GM23338 (cell line): ENCODE results near the gene NCF2. TPM values are rescaled to one million over a fixed set of nuclear protein-coding genes. Genes with fewer than 3 reads are reported as not detected.
A peak's percentile ranks its signal among the peaks of the same experiment; 100 is the strongest.

Experiments used
- ATAC-seq: fragments of 200-7000 bp; cut with Tn5 transposase; 3 replicates; pipeline ENCODE4 v1.9.1; 2020
- DNase-seq: peaks from one replicate; pipeline ENCODE4 v3.0.0-alpha.2; 2015; ENCODE audit warnings: low spot score
- H2AFZ ChIP-seq: fragments of 200-600 bp; sonication (generic); 2 replicates; pipeline ENCODE4 v1.8.0; 2016; ENCODE audit warnings: antibody characterized with exemption, mild to moderate bottlenecking, moderate library complexity
- H3F3A ChIP-seq: fragments of 200-600 bp; sonication (generic); replicated peaks from 2 replicates; pipeline ENCODE4 v1.8.0; 2017; ENCODE audit warnings: antibody characterized with exemption, mixed run types, low read depth
- H3K27ac ChIP-seq: fragments of 200-600 bp; sonication (generic); 2 replicates; pipeline ENCODE4 v1.6.1; 2016; ENCODE audit warnings: low read depth
- H3K27me3 ChIP-seq: fragments of 200-600 bp; sonication (generic); 2 replicates; pipeline ENCODE4 v1.8.0; 2016; ENCODE audit warnings: mild to moderate bottlenecking, mixed run types, moderate library complexity; ENCODE audit not compliant: insufficient read depth
- H3K36me3 ChIP-seq: fragments of 200-600 bp; sonication (generic); 2 replicates; pipeline ENCODE4 v1.8.0; 2016; ENCODE audit warnings: mild to moderate bottlenecking; ENCODE audit not compliant: insufficient read depth
- H3K4me1 ChIP-seq: fragments of 200-600 bp; sonication (generic); 2 replicates; pipeline ENCODE4 v1.8.0; 2016; ENCODE audit warnings: mild to moderate bottlenecking, moderate library complexity; ENCODE audit not compliant: insufficient read depth
- H3K4me2 ChIP-seq: fragments of 200-600 bp; sonication (generic); 2 replicates; pipeline ENCODE4 v1.7.1; 2017; ENCODE audit warnings: mixed run types
- H3K4me3 ChIP-seq: fragments of 200-600 bp; sonication (generic); 2 replicates; pipeline ENCODE4 v1.6.1; 2016; ENCODE audit warnings: mixed run types
- H3K79me2 ChIP-seq: fragments of 200-600 bp; sonication (generic); replicated peaks from 2 replicates; pipeline ENCODE4 v1.8.0; 2017; ENCODE audit warnings: mild to moderate bottlenecking; ENCODE audit not compliant: insufficient read depth
- H3K9me2 ChIP-seq: fragments of 200-600 bp; sonication (generic); 2 replicates; pipeline ENCODE4 v1.8.0; 2017; ENCODE audit not compliant: insufficient read depth
- H4K20me1 ChIP-seq: fragments of 200-600 bp; sonication (generic); replicated peaks from 2 replicates; pipeline ENCODE4 v1.8.0; 2017; ENCODE audit warnings: mild to moderate bottlenecking; ENCODE audit not compliant: insufficient read depth
- H3K27ac Mint-ChIP-seq: 2 replicates; pipeline ENCODE4 v1.8.0; 2020; ENCODE audit warnings: inconsistent platforms, mild to moderate bottlenecking, moderate library complexity, mixed read lengths
- H3K27me3 Mint-ChIP-seq: 3 replicates; pipeline ENCODE4 v1.8.0; 2022; ENCODE audit warnings: low read depth, mild to moderate bottlenecking, moderate library complexity, mixed read lengths, inconsistent platforms; ENCODE audit not compliant: insufficient read depth, poor library complexity
- H3K36me3 Mint-ChIP-seq: 3 replicates; pipeline ENCODE4 v1.8.0; 2021; ENCODE audit warnings: low read depth, mild to moderate bottlenecking, inconsistent platforms, moderate library complexity, mixed read lengths
- H3K4me1 Mint-ChIP-seq: 3 replicates; pipeline ENCODE4 v1.8.0; 2020; ENCODE audit warnings: mild to moderate bottlenecking, inconsistent platforms, mixed read lengths
- H3K4me3 Mint-ChIP-seq: 3 replicates; pipeline ENCODE4 v1.8.0; 2021; ENCODE audit warnings: moderate library complexity, mild to moderate bottlenecking, inconsistent platforms, mixed read lengths
- H3K9me3 Mint-ChIP-seq: 3 replicates; pipeline ENCODE4 v1.8.0; 2020; ENCODE audit warnings: moderate library complexity, mild to moderate bottlenecking, inconsistent platforms, mixed read lengths
- CREB1 ChIP-seq: fragments of 250-450 bp; sonication (Bioruptor Pico); IDR thresholded peaks from 2 replicates; pipeline ENCODE4 v1.5.0; 2020; ENCODE audit warnings: low read depth, mild to moderate bottlenecking, moderate library complexity
- EZH2 ChIP-seq: fragments of 200-600 bp; sonication (generic); IDR thresholded peaks from one replicate; pipeline ENCODE4 v1.8.0; 2017; ENCODE audit warnings: antibody characterized with exemption, mild to moderate bottlenecking, low read depth; ENCODE audit not compliant: unreplicated experiment
- EZH2phosphoT487 ChIP-seq: fragments of 200-600 bp; sonication (generic); IDR thresholded peaks from one replicate; pipeline ENCODE4 v1.8.1; 2018; ENCODE audit warnings: antibody characterized with exemption; ENCODE audit not compliant: unreplicated experiment
- JUNB ChIP-seq: IDR thresholded peaks from one replicate; pipeline ENCODE4 v1.6.1; 2016; ENCODE audit warnings: antibody characterized with exemption; ENCODE audit not compliant: unreplicated experiment
- NANOG ChIP-seq: IDR thresholded peaks from 2 replicates; pipeline ENCODE4 v1.6.1; 2016; ENCODE audit warnings: antibody characterized with exemption, borderline replicate concordance
- POLR2AphosphoS5 ChIP-seq: IDR thresholded peaks from 2 replicates; pipeline ENCODE4 v1.6.1; 2016; ENCODE audit warnings: antibody characterized with exemption, low read depth
- STAT1 ChIP-seq: IDR thresholded peaks from one replicate; pipeline ENCODE4 v1.6.1; 2016; ENCODE audit warnings: antibody characterized with exemption; ENCODE audit not compliant: unreplicated experiment
- ZNF114 ChIP-seq: fragments of 250-450 bp; sonication (Bioruptor Pico); IDR thresholded peaks from 2 replicates; pipeline ENCODE4 v1.5.0; 2020; ENCODE audit warnings: mild to moderate bottlenecking, moderate library complexity
- ZNF331 ChIP-seq: fragments of 250-450 bp; sonication (Bioruptor Pico); IDR thresholded peaks from 2 replicates; pipeline ENCODE4 v1.5.0; 2020; ENCODE audit warnings: low read depth, mild to moderate bottlenecking, moderate library complexity
- polyA plus RNA-seq: library from polyadenylated mRNA; unstranded; fragments of >200 nt; fragmentation: Nextera tagmentation; extraction: Ambion mirVana; gene quantifications from 2 replicates; pipeline ENCODE4 v1.2.1, GENCODE V29; 2016
- total RNA-seq: library from RNA; depleted of rRNA; stranded (reverse); fragments of >200 nt; shearing (Covaris generic); gene quantifications from 2 replicates; pipeline ENCODE4 v1.2.3, GENCODE V29; 2014
- TF ChIP-seq, protein P1 (sequence below): IDR thresholded peaks from 2 replicates; pipeline ENCODE4 v1.6.1; 2016; ENCODE audit warnings: antibody characterized with exemption
- TF ChIP-seq, protein P2 (sequence below): IDR thresholded peaks from one replicate; pipeline ENCODE4 v1.6.1; 2018; ENCODE audit warnings: antibody characterized with exemption; ENCODE audit not compliant: unreplicated experiment
- TF ChIP-seq, protein P3 (sequence below), 2 experiments: fragments of 200-600 bp in 1 of 2; sonication (generic) in 1 of 2; conservative IDR thresholded peaks; 2 replicates each; pipeline versions ENCODE4 v1.5.1 to v1.6.1; 2016 to 2017; ENCODE audit warnings: antibody characterized with exemption in 2 of 2, low read depth in 2 of 2, mild to moderate bottlenecking in 2 of 2, moderate library complexity in 1 of 2
- TF ChIP-seq, protein P4 (sequence below): fragments of 250-450 bp; sonication (Bioruptor Pico); IDR thresholded peaks from 2 replicates; pipeline ENCODE4 v1.5.0; 2020; ENCODE audit warnings: mild to moderate bottlenecking, moderate library complexity

The NCF2 gene
- total and polyA plus RNA-seq, 2 experiments from 2014 or later = not detected

DNA sequence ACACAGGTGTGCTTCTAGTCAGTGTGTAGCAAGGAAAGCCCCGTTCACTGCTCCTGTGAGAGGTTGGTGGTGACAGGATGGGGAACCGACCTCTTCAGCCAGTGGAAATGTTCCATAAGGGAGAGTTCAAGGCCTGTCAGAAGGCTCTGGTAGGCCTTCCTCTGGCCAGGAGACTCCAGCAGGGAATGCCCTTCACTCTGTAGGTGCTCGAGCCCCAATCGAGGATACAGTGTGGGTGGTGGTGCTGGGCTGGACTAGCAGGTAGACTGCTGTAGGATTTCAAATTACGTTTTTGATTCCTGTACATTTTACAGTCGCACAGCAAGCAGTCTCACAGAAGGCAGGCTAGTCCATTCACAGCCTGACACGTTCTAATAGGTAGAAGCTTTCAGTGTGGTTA is 37.8 kb downstream of the NCF2 start:
- H3K27me3 ChIP-seq = no peaks in the 10 kb centered on the region
- H3K27ac Mint-ChIP-seq = peak overlapping the region; percentile 57; the same call in 1 of the 2 replicates

More for the DNA sequence above, 37.8 kb downstream of the NCF2 start:
- Mint-ChIP-seq H3K27me3 (peaks cover 2% of the 10 kb centered on the region), H3K4me1 (peaks cover 6% of the 10 kb centered on the region; the same call in 2 of the 3 replicates), H3K36me3 (peaks cover 48% of the 10 kb centered on the region), H3K9me3 (no peaks in the 10 kb centered on the region), H3K4me3 (no peak overlapping the region)
- peaks cover under 1% of the 10 kb centered on the region; the same call in 1 of the 2 replicates for H3K4me1 ChIP-seq
- TF ChIP-seq JUNB = no peak
- TF ChIP-seq POLR2AphosphoS5 = no peak
- TF ChIP-seq EZH2phosphoT487 = no peak
- no peak for TF ChIP-seq EZH2
- TF ChIP-seq, protein P1, sequence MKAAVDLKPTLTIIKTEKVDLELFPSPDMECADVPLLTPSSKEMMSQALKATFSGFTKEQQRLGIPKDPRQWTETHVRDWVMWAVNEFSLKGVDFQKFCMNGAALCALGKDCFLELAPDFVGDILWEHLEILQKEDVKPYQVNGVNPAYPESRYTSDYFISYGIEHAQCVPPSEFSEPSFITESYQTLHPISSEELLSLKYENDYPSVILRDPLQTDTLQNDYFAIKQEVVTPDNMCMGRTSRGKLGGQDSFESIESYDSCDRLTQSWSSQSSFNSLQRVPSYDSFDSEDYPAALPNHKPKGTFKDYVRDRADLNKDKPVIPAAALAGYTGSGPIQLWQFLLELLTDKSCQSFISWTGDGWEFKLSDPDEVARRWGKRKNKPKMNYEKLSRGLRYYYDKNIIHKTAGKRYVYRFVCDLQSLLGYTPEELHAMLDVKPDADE = no peak
- no peak for TF ChIP-seq STAT1
- no peak for TF ChIP-seq CREB1 (CRISPR knock-in tag)
- TF ChIP-seq, protein P2, sequence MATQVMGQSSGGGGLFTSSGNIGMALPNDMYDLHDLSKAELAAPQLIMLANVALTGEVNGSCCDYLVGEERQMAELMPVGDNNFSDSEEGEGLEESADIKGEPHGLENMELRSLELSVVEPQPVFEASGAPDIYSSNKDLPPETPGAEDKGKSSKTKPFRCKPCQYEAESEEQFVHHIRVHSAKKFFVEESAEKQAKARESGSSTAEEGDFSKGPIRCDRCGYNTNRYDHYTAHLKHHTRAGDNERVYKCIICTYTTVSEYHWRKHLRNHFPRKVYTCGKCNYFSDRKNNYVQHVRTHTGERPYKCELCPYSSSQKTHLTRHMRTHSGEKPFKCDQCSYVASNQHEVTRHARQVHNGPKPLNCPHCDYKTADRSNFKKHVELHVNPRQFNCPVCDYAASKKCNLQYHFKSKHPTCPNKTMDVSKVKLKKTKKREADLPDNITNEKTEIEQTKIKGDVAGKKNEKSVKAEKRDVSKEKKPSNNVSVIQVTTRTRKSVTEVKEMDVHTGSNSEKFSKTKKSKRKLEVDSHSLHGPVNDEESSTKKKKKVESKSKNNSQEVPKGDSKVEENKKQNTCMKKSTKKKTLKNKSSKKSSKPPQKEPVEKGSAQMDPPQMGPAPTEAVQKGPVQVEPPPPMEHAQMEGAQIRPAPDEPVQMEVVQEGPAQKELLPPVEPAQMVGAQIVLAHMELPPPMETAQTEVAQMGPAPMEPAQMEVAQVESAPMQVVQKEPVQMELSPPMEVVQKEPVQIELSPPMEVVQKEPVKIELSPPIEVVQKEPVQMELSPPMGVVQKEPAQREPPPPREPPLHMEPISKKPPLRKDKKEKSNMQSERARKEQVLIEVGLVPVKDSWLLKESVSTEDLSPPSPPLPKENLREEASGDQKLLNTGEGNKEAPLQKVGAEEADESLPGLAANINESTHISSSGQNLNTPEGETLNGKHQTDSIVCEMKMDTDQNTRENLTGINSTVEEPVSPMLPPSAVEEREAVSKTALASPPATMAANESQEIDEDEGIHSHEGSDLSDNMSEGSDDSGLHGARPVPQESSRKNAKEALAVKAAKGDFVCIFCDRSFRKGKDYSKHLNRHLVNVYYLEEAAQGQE = no peak
- TF ChIP-seq ZNF114 = no peak
- TF ChIP-seq, protein P3, sequence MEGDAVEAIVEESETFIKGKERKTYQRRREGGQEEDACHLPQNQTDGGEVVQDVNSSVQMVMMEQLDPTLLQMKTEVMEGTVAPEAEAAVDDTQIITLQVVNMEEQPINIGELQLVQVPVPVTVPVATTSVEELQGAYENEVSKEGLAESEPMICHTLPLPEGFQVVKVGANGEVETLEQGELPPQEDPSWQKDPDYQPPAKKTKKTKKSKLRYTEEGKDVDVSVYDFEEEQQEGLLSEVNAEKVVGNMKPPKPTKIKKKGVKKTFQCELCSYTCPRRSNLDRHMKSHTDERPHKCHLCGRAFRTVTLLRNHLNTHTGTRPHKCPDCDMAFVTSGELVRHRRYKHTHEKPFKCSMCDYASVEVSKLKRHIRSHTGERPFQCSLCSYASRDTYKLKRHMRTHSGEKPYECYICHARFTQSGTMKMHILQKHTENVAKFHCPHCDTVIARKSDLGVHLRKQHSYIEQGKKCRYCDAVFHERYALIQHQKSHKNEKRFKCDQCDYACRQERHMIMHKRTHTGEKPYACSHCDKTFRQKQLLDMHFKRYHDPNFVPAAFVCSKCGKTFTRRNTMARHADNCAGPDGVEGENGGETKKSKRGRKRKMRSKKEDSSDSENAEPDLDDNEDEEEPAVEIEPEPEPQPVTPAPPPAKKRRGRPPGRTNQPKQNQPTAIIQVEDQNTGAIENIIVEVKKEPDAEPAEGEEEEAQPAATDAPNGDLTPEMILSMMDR (conservative IDR thresholded peaks at IDR 0.05; ENCODE audit: low read depth in 2 of 2) = no peak
- no peak for TF ChIP-seq NANOG
- no peak for TF ChIP-seq ZNF331
- TF ChIP-seq, protein P4, sequence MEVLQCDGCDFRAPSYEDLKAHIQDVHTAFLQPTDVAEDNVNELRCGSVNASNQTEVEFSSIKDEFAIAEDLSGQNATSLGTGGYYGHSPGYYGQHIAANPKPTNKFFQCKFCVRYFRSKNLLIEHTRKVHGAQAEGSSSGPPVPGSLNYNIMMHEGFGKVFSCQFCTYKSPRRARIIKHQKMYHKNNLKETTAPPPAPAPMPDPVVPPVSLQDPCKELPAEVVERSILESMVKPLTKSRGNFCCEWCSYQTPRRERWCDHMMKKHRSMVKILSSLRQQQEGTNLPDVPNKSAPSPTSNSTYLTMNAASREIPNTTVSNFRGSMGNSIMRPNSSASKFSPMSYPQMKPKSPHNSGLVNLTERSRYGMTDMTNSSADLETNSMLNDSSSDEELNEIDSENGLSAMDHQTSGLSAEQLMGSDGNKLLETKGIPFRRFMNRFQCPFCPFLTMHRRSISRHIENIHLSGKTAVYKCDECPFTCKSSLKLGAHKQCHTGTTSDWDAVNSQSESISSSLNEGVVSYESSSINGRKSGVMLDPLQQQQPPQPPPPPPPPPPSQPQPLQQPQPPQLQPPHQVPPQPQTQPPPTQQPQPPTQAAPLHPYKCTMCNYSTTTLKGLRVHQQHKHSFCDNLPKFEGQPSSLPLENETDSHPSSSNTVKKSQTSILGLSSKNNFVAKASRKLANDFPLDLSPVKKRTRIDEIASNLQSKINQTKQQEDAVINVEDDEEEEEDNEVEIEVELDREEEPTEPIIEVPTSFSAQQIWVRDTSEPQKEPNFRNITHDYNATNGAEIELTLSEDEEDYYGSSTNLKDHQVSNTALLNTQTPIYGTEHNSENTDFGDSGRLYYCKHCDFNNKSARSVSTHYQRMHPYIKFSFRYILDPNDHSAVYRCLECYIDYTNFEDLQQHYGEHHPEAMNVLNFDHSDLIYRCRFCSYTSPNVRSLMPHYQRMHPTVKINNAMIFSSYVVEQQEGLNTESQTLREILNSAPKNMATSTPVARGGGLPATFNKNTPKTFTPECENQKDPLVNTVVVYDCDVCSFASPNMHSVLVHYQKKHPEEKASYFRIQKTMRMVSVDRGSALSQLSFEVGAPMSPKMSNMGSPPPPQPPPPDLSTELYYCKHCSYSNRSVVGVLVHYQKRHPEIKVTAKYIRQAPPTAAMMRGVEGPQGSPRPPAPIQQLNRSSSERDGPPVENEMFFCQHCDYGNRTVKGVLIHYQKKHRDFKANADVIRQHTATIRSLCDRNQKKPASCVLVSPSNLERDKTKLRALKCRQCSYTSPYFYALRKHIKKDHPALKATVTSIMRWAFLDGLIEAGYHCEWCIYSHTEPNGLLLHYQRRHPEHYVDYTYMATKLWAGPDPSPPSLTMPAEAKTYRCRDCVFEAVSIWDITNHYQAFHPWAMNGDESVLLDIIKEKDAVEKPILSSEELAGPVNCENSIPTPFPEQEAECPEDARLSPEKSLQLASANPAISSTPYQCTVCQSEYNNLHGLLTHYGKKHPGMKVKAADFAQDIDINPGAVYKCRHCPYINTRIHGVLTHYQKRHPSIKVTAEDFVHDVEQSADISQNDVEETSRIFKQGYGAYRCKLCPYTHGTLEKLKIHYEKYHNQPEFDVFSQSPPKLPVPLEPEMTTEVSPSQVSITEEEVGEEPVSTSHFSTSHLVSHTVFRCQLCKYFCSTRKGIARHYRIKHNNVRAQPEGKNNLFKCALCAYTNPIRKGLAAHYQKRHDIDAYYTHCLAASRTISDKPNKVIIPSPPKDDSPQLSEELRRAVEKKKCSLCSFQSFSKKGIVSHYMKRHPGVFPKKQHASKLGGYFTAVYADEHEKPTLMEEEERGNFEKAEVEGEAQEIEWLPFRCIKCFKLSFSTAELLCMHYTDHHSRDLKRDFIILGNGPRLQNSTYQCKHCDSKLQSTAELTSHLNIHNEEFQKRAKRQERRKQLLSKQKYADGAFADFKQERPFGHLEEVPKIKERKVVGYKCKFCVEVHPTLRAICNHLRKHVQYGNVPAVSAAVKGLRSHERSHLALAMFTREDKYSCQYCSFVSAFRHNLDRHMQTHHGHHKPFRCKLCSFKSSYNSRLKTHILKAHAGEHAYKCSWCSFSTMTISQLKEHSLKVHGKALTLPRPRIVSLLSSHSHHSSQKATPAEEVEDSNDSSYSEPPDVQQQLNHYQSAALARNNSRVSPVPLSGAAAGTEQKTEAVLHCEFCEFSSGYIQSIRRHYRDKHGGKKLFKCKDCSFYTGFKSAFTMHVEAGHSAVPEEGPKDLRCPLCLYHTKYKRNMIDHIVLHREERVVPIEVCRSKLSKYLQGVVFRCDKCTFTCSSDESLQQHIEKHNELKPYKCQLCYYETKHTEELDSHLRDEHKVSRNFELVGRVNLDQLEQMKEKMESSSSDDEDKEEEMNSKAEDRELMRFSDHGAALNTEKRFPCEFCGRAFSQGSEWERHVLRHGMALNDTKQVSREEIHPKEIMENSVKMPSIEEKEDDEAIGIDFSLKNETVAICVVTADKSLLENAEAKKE (CRISPR knock-in tag) = no peak
- H4K20me1 ChIP-seq = no peaks in the 10 kb centered on the region; the same call in 1 of the 2 replicates
- H3K79me2 ChIP-seq = no peaks in the 10 kb centered on the region
- no peak overlapping the region for H3K4me2 ChIP-seq
- peaks cover 51% of the 10 kb centered on the region for H3K36me3 ChIP-seq
- ATAC-seq (no peak), DNase-seq (no peak)
- H3K9me2 ChIP-seq = no peaks in the 10 kb centered on the region
- no peak overlapping the region for H3K4me3 ChIP-seq
- H3F3A ChIP-seq = no peaks in the 10 kb centered on the region; the same call in 1 of the 2 replicates
- no peak overlapping the region for H2AFZ ChIP-seq
- 0 out of 2 replicates have a peak overlapping the region, but pooled peaks have one; percentile 62 for H3K27ac ChIP-seq
